K562 (cell line): ENCODE results near the gene IL6ST. TPM values are rescaled to one million over a fixed set of nuclear protein-coding genes. Genes with fewer than 3 reads are reported as not detected.
"Not testable (repeated sequence)": the region's sequence is repeated elsewhere in the genome, so short reads cannot be mapped to it uniquely, and the experiment has no call there.

Source experiments
- ATAC-seq: fragments of 200-7000 bp; cut with Tn5 transposase; 3 replicates; pipeline ENCODE4 v1.9.1; 2020; ENCODE audit warnings: moderate library complexity
- BruUV-seq: library from RNA; stranded (reverse); fragments of 400-500 nt; replicated peaks from 2 replicates; lab custom pipeline; 2021; lab: Mats Ljungman, UMichigan
- CTCF ChIA-PET: fragments of 300-600 bp; formaldehyde crosslinking; extraction: SDS; loops from one replicate; lab custom pipeline; 2021; ENCODE audit warnings: low intra/inter-chr PET ratio; lab: Yijun Ruan, JAX
- POLR2A ChIA-PET: fragments of 300-600, 350-650 bp; sonication (Branson Sonifier 250); formaldehyde crosslinking; extraction: SDS; loops from one replicate; lab custom pipeline; 2021; ENCODE audit warnings: antibody characterized with exemption, inconsistent platforms; lab: Yijun Ruan, JAX
- DNase-seq, 4 experiments: peaks; one replicate each; pipeline versions ENCODE4 v3.0.0 to v3.0.0-alpha.2; 2011 to 2018; ENCODE audit warnings: low spot score in 3 of 4, mixed read lengths in 3 of 4; ENCODE audit errors: extremely low read depth in 1 of 4
- FAIRE-seq: peaks from 2 replicates; lab custom pipeline; 2011; peaks lifted over from hg19 to GRCh38; lab: Jason Lieb, UNC
- H2AFZ ChIP-seq: 2 replicates; pipeline ENCODE4 v1.6.0; 2011; ENCODE audit warnings: low read depth, low read length, control low read depth, inconsistent platforms
- H3K27ac ChIP-seq: fragments of 200-600 bp; 3 replicates; pipeline ENCODE4 v1.8.0; 2011; ENCODE audit warnings: low read depth, mild to moderate bottlenecking, control low read depth, inconsistent platforms, low read length, moderate library complexity, mixed read lengths; ENCODE audit errors: extremely low read depth
- H3K27me3 ChIP-seq, 2 experiments: fragments of 300-600 bp in 1 of 2; 2 replicates in 1 of 2; 3 replicates in 1 of 2; pipeline versions ENCODE4 v1.6.0 to v1.8.0; 2011; ENCODE audit warnings: inconsistent platforms in 2 of 2, low read length in 2 of 2, mild to moderate bottlenecking in 1 of 2, mixed read lengths in 1 of 2, moderate library complexity in 1 of 2; ENCODE audit not compliant: control insufficient read depth in 2 of 2, insufficient read depth in 2 of 2
- H3K36me3 ChIP-seq: fragments of 300-600 bp; 3 replicates; pipeline ENCODE4 v1.8.0; 2011; ENCODE audit warnings: mild to moderate bottlenecking, low read length, inconsistent platforms; ENCODE audit not compliant: control insufficient read depth, insufficient read depth
- H3K4me1 ChIP-seq, 2 experiments: fragments of 200-600 bp in 1 of 2; replicated peaks in 1 of 2; 2 replicates in 1 of 2; 3 replicates in 1 of 2; pipeline versions ENCODE4 v1.5.1 to v1.8.0; 2011; ENCODE audit warnings: inconsistent platforms in 2 of 2, low read length in 2 of 2, mild to moderate bottlenecking in 1 of 2, mixed read lengths in 1 of 2, moderate library complexity in 1 of 2; ENCODE audit not compliant: control insufficient read depth in 2 of 2, insufficient read depth in 2 of 2
- H3K4me2 ChIP-seq: 2 replicates; pipeline ENCODE4 v1.6.1; 2011; ENCODE audit warnings: low read length, control low read depth, inconsistent platforms, mixed read lengths; ENCODE audit not compliant: insufficient read depth
- H3K4me3 ChIP-seq: fragments of 200-600 bp; sonication (generic), shearing (Covaris generic); 2 replicates; pipeline ENCODE4 v1.5.1; 2016; ENCODE audit warnings: control low read depth, inconsistent platforms
- H3K79me2 ChIP-seq: fragments of 200-600 bp; 3 replicates; pipeline ENCODE4 v1.8.0; 2011; ENCODE audit warnings: low read length, inconsistent platforms; ENCODE audit not compliant: control insufficient read depth, insufficient read depth
- H3K9ac ChIP-seq, 2 experiments: 2 replicates each; pipeline versions ENCODE4 v1.6.0 to v1.6.1; 2011; ENCODE audit warnings: low read depth in 2 of 2, low read length in 2 of 2, control low read depth in 1 of 2, inconsistent platforms in 1 of 2, mild to moderate bottlenecking in 1 of 2, mixed read lengths in 1 of 2; ENCODE audit not compliant: insufficient read depth in 1 of 2
- H3K9me1 ChIP-seq: one replicate; pipeline ENCODE4 v1.6.0; 2011; ENCODE audit warnings: inconsistent platforms, mild to moderate bottlenecking, low read length, moderate library complexity; ENCODE audit not compliant: control insufficient read depth, insufficient read depth
- H3K9me3 ChIP-seq: replicated peaks from 2 replicates; pipeline ENCODE4 v1.5.1; 2011; ENCODE audit warnings: low read depth, low read length, inconsistent platforms; ENCODE audit not compliant: control insufficient read depth, insufficient read depth
- H4K20me1 ChIP-seq: replicated peaks from 2 replicates; pipeline ENCODE4 v1.6.1; 2011; ENCODE audit warnings: low read length, inconsistent platforms, mixed read lengths; ENCODE audit not compliant: control insufficient read depth, insufficient read depth
- HIVEP1 ChIP-seq: fragments of 250-450 bp; sonication (Bioruptor Pico); IDR thresholded peaks from 2 replicates; pipeline ENCODE4 v1.4.0; 2020; ENCODE audit warnings: mild to moderate bottlenecking
- IRF2 ChIP-seq: sonication (generic); formaldehyde crosslinking; IDR thresholded peaks from 2 replicates; pipeline ENCODE4 v1.8.1; 2022; ENCODE audit warnings: mild to moderate bottlenecking, missing genetic modification reagents
- NRF1 ChIP-seq, 2 experiments: fragments of 450-650 bp; IDR thresholded peaks in 1 of 2; conservative IDR thresholded peaks in 1 of 2; 2 replicates each; pipeline ENCODE4 v1.6.1; 2014; ENCODE audit warnings: mild to moderate bottlenecking in 2 of 2
- PHF8 ChIP-seq: fragments of 200-600 bp; sonication (generic); IDR thresholded peaks from 2 replicates; pipeline ENCODE4 v1.6.1; 2012; ENCODE audit warnings: mixed run types, mild to moderate bottlenecking, inconsistent platforms, low read length, moderate library complexity, borderline replicate concordance
- WGBS: fragments of 100-300 bp; shearing (Covaris generic); methylation state at CpG from one replicate; pipeline ENCODE4 v1.1.6; 2016; ENCODE audit warnings: low coverage, mixed read lengths; ENCODE audit not compliant: insufficient coverage; ENCODE audit errors: missing lambda C conversion rate; 5-methylcytosine and 5-hydroxymethylcytosine counted together
- in situ Hi-C: fragments of 300-500 bp; cut with MboI; formaldehyde crosslinking; loops from 4 replicates; pipeline ENCODE4 v1.15.0; 2018; ENCODE audit warnings: inconsistent platforms, mixed read lengths
- intact Hi-C: fragments of 100-400 bp; cut with micrococcal nuclease; formaldehyde crosslinking; loops from 2 replicates; pipeline ENCODE4 v1.14.2; 2022
- polyA plus RNA-seq, 8 experiments: library from polyadenylated mRNA; depleted of rRNA in 4 of 8; stranded (reverse) in 5 of 8; unstranded in 3 of 8; fragments of >200 nt; fragmentation: Nextera tagmentation in 2 of 8; fragmentation: Illumina TruSeq in 1 of 8; extraction: Ambion mirVana in 2 of 8; extraction: Trizol in 1 of 8; gene quantifications; 2 replicates each; pipeline versions ENCODE4 v1.2.1 to v1.2.3, GENCODE V29; 2011 to 2014; ENCODE audit warnings: inconsistent platforms in 1 of 8, missing spikeins in 1 of 8
- total RNA-seq, 7 experiments: library from RNA; depleted of rRNA in 6 of 7; stranded (reverse); fragments of >200 nt in 6 of 7; fragmentation: Illumina TruSeq in 2 of 7; extraction: Trizol in 2 of 7; gene quantifications; 2 replicates each; pipeline versions ENCODE4 v1.2.1 to v1.2.3, GENCODE V29; 2011 to 2021; ENCODE audit warnings: low replicate concordance in 1 of 7
- TF ChIP-seq, protein P1 (sequence below): sonication (generic); formaldehyde crosslinking; IDR thresholded peaks from 2 replicates; pipeline ENCODE4 v1.8.0; 2022; ENCODE audit warnings: mild to moderate bottlenecking, missing genetic modification reagents

The IL6ST gene
- total and polyA plus RNA-seq, 9 of the 15 experiments (the other 6 are each of a cell fraction or from before 2014, with no cell fraction given) = 2.0 to 27.0 (median 7.9) TPM

DNA sequence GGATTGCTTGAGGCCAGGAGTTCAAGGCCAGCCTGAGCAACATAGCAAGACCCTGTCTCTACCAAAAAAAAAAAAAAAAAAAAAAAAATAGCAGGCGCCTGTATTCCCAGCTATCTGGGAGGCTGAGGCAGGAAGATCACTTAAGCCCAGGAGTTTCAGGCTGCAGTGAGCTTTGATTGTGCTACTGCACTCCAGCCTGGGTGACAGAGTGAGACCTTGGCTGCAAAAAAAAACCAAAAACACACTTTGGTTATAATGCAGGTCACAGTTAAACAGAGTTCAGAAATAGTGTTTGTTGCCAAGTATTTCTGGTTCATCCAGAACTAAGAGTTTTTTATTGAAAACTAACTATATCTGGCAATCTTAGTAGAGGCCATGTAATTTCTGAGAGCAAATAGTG is 24.1 kb upstream of the IL6ST start (continued):
- no peak for TF ChIP-seq IRF2
- no peak for TF ChIP-seq HIVEP1
- TF ChIP-seq PHF8 = no peak
- TF ChIP-seq NRF1 (conservative IDR thresholded peaks at IDR 0.05 in 1 of 2, IDR thresholded peaks at IDR 0.05 in 1 of 2) = no peak
- TF ChIP-seq, protein P1, sequence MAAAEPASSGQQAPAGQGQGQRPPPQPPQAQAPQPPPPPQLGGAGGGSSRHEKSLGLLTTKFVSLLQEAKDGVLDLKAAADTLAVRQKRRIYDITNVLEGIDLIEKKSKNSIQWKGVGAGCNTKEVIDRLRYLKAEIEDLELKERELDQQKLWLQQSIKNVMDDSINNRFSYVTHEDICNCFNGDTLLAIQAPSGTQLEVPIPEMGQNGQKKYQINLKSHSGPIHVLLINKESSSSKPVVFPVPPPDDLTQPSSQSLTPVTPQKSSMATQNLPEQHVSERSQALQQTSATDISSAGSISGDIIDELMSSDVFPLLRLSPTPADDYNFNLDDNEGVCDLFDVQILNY (CRISPR knock-in tag) = no peak

- FAIRE-seq = not testable (repeated sequence)
These were observed 19.9 kb upstream of the IL6ST start for GRCh38 chr5:56014701-56015100.

More at GRCh38 chr5:56014701-56015100, 19.9 kb upstream of the IL6ST start:
- H3K9me1 ChIP-seq, H2AFZ ChIP-seq, H3K9ac ChIP-seq, H3K27ac ChIP-seq, DNase-seq, H3K4me3 ChIP-seq, POLR2A ChIA-PET, in situ Hi-C loops, H3K4me2 ChIP-seq, ATAC-seq, H3K27me3 ChIP-seq, BruUV-seq, H3K79me2 ChIP-seq, intact Hi-C loops, H3K36me3 ChIP-seq, H3K9me3 ChIP-seq, CTCF ChIA-PET, H4K20me1 ChIP-seq: not testable (repeated sequence)
- 80% methylated on average over 2 of the region's 26 CpGs for WGBS
- peaks cover 7 to 12% of the 10 kb centered on the region in 2 experiments; a peak in 4 of 5 replicates for H3K4me1 ChIP-seq
